Measurements from ENCODE around the gene TCERG1L.

DNA sequence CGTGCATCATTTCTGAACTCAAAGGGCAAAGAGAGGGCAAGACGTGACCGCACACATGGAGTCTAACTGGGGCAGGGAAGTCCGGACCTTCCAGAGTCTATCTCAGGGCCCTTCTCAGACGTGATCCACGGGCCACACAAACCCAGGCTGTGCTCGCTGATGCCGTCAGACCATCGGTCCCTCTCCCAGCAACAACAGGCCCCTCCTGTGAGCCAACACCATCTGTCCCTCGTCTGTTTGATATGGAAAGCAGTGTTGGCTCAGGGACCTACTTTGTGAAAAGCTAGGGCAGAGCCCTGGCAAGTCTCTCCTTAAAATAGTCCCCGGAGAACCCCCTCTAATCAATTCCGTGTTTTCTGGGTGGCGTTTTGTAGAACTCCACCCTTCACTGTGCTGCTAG lies 208.8 kb downstream of the TCERG1L start:
- TF ChIP-seq CTCF (IDR thresholded peaks at IDR 0.05), result no peak
- no peak for TF ChIP-seq POLR2A (IDR thresholded peaks at IDR 0.05)

Data from body of pancreas (tissue), 4 donors.